ENCODE measurements around the gene ETFA.

GRCh38 chr15:76223521-76223920, 87.7 kb downstream of the ETFA start:
- TF ChIP-seq CTCF (IDR thresholded peaks at IDR 0.05): no peak
- no peak for TF ChIP-seq POLR2AphosphoS5 (IDR thresholded peaks at IDR 0.05; ENCODE audit: insufficient read depth in 1 of 2, low read depth in 1 of 2)

Data from vagina (tissue), 2 donors.